Renal cortical epithelial cell (primary cell): ENCODE data around the gene HMHB1. TPM values are rescaled to one million over a fixed set of nuclear protein-coding genes. Genes with fewer than 3 reads are reported as not detected.
"Not testable (repeated sequence)": the region's sequence is repeated elsewhere in the genome, so short reads cannot be mapped to it uniquely, and the experiment has no call there.

Experiments used
- DNase-seq: peaks from one replicate; pipeline ENCODE4 v3.0.0-alpha.2; 2011; ENCODE audit warnings: low read depth
- total RNA-seq: library from RNA; depleted of rRNA; stranded (reverse); fragments of >200 nt; gene quantifications from 2 replicates; pipeline ENCODE4 v1.2.3, GENCODE V29; 2014

The HMHB1 gene
- total RNA-seq, 1 donor from 2014 or later, result not detected

DNA sequence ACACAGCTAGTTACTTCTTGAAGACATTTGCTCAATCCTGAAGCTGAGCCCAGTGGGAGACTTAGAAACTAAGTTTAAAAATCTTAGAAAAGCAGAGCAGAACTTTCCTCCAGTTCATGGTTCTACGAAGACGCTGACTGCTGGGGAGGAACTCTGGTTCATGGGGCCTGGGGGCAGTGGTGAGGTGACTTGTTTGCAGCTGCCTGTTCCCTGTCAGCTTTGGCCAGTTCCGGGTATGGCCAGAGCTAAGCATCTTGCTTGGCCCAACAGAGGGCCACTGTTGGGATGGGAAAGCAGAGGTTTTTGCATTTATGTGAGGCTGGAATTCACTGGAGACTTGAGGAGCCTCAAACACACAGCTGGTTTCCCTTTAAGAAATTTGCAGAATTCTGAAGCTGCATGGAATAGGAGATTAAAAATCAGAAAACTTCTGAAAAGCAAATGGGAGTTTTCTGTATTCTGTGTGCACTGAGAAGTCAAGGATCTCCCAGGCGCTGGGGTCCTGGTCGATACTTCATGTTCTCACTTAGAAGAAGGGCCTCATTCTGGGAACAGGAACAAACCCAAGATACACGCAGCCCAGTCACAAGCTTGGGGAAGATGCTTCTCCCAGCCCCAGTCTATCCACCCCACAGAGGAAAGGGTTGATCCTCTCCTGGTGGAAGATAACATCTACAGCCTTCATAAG lies 10.6 kb upstream of the HMHB1 start:
- DNase-seq, result no peak

DNA sequence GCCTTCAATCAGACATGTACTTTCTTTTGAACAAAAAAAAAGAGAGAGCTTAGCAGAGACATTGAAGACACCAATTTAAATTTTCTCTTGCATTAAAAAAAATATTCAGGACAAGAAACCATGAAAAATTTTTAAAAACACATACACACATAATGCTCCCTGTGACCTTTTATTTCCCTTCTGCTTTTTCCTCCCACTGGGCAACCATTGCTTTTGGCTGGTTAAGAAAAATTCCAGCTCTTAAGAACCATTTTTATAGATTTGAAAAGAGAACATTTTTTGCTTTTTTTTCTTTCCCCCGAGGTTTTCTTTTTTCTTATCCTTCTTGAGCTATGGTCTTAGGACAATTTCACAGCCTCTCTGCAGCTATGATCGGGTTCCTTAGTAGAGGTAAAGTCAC lies 6.1 kb upstream of the HMHB1 start:
- no peak for DNase-seq

GRCh38 chr5:143806579-143806978 lies 5.4 kb upstream of the HMHB1 start:
- peak; percentile 69 for DNase-seq

DNA sequence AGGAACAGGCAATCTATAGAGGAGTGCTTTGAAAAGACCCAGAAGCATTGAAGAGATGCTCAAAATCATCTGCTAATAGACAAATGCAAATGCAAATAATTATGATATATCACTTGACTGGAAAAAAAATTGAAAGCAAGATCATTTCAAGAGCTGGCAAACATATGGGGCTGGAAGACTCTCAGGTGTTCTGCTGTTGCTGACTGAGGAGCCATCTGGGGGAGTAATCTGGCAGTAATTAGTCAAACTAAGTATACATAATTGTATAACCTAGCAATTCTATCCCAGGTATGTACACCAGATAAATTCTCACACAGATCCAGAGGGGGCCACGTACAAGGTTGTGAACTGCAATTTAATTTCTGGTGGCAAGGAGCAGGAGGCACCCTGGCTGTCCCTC lies 4.6 kb upstream of the HMHB1 start:
- DNase-seq, result no peak

GRCh38 chr5:143816370-143816769 lies 4.4 kb downstream of the HMHB1 start:
- not testable (repeated sequence) for DNase-seq

DNA sequence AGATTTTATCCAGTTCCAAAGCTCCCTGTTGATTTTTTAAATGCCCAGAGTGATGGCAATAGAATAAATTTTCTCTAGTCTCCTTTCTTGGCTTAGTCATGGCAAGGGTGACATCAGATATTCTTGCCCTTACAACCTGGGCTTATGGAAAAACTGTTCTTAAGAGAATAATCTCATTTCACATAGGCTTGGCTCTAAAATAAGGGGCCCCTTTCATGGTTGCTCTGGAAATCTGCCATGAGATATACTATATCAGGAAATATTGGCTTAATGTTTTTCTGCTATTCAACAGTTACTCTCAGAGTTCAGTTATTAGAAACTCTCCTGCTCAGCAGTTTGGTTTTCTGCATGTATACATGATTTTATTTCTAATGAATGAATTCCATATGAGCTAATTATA lies 7.8 kb downstream of the HMHB1 start:
- DNase-seq, result no peak

- DNase-seq, result no peak
These were observed 8.5 kb downstream of the HMHB1 start for GRCh38 chr5:143820451-143820850.

- peak; percentile 59 for DNase-seq
These were observed 13.1 kb downstream of the HMHB1 start for GRCh38 chr5:143824851-143825720.

- peak; percentile 76 for DNase-seq
These were observed 15.0 kb downstream of the HMHB1 start for GRCh38 chr5:143826951-143827444.

GRCh38 chr5:143828710-143829109 lies 16.7 kb downstream of the HMHB1 start:
- DNase-seq, result no peak

DNA sequence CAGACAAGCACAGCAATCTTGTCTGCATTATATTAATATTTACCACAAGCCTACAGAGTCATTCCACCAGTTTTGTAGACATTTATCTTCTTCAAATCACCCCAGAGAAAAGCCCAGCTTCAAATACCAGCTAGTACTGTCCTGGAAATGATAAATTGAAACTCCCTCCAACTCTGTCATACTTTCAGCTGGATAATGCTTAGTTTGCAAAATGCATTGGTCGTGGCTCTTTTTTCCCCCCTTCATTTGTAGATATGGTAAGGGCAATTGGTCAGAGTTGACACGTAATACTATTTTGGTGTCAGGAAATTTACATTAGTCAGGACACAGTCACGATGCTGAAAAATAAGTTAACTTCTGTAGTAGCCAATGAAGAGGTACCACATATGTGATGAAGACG lies 21.2 kb downstream of the HMHB1 start:
- DNase-seq, result no peak

DNA sequence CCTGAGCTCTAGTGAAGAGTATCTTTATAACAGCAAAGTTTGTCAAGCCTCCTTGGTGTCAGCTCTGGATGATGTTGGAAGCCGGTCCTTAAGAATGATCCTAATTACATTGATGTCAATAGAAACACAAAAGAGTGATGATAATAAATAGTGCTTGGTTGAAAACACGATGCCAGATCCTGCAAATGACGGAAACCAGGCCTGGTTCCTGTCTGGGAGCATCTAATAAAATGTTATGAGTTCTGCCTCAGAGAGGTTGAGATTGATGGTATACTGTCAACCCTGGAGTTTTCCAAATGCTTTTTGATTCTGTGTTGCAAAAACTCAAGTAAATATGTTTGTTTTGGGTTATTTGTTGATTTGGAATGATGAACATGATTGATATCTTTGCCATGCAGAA lies 23.3 kb downstream of the HMHB1 start:
- no peak for DNase-seq

GRCh38 chr5:143836161-143836725 lies 24.3 kb downstream of the HMHB1 start:
- DNase-seq, result no peak

DNA sequence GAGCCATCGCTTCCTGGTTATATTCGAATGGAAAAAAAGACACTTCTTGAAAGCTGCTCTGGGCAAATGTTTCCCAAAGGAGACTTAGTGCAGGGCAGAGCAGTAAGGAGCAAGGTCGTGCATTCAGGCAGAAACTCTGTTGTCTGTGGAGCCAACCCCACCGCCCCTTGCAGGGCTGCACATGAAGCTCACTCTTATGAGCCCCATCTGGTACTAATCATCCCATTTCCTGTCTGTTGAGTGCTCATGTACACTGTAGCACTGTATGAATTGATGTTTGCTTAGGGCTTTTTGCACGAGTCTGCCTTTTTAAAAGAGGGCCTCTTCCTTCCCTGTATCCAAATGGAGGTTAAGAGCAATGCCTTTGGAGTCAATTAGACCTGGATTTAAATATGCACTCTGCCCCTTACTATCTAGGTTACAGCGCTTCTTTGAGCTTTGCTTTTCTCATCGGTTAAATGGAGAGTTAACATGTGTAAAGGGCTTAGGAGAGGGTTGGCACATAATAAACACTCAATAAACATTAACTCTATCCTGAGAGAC lies 25.4 kb downstream of the HMHB1 start:
- no peak for DNase-seq

- DNase-seq, result no peak
These were observed 29.5 kb downstream of the HMHB1 start for GRCh38 chr5:143841446-143841845.

DNA sequence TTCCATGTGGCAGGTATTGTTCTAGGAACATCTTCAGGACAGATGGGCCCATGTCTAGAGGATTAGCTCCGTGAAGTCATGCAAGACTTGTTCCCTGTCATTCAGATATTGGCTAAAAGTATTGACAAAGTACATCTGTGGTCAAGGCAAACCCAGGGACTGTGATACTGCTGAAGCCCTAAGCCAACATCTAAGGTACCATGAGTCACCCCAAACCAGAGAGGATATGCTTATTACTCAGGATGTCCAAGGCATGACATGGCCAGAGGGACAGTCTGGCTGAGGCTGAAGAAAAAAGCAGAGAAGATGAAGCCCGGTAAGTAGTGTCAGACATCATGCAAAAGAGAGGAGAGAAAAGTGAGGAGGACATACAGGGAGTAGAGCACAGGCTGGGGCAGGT lies 31.0 kb downstream of the HMHB1 start:
- DNase-seq, result peak; percentile 62

DNA sequence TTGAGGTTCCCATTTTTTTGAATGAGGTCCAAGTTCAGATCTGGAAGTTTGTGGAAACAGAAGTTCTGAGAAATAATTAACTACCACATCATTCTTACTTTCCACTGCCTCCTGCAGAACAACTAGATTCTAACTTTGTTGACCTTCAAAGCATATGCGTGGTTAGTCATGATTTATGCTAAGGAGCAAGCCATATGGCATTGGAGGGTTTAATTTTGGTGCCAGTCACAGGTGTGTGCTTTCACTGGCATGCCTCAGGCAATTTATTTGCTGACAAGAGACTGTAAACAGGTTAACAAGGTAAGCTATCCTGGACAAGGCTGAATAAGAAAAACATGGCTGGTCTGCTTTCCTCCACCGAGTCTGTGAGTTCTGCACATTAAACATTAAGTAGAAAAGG lies 31.5 kb downstream of the HMHB1 start:
- peak; percentile 60 for DNase-seq

DNA sequence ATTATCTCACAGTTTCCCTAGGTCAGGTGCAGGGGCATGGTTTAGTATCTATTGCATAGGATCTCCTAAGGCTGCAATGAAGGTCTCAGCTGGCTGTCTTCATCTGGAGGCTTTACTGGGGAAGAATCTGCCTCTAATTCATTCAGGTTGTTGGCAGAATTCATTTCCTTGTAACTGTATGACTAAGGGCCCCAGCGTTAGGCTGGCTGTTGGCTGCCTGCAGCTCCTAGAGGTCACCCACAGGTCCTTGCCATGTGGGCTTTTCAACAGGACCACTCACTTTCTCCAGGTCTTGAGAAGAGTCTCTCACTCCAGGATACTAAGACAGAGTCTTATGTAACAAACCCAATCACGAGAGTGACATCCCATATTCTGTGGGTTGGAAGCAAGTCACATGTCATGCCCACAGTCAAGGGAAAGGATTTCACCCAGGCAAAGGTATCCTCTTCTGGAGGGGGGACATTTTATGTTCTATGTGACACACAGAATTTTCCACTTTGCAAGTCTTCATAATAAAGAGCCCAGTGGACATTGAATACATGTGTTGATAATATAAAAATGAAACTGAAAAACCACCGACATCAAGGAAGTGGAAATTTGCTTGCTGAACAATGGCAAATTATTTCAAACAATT lies 38.2 kb downstream of the HMHB1 start:
- DNase-seq, result peak; percentile 18

DNA sequence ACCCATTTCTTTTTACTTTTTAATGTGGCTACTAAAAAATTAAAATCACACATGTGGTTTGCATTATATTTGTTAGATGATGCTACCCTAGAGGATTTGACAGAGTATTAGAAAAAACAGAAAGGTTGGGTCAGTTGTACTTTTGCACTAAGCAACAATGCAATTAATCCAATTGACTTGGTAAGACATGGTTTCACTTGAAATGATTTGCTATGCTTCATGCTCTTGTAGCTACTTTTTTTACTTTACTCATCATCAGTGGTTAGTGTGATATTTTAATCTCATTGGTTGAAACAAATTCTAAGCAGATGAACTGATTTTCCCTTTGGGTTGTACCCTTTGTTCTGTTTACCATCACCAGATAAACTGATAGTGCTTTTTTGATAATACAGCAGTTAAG lies 39.4 kb downstream of the HMHB1 start:
- peak; percentile 24 for DNase-seq

DNA sequence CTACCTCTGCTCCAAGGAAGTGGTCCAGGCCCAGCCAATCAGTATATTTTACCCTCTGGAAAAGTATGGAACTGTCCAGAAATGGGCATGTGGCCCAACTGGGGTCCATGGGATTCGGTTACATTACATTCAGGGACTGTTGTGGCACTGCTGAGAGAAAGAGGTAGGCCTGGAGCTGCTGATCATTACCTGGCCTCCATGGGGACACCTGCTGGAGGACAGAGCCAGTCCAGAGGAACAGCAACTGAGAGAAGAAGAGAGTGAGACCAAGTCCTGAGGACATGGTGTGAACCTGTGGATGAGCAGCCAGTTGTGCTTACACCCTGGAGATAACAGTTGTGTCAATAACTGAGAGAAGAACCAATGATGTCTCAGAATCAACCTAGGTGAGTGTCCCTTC lies 48.2 kb downstream of the HMHB1 start:
- DNase-seq, result no peak

GRCh38 chr5:143862271-143862670 lies 50.3 kb downstream of the HMHB1 start:
- DNase-seq, result no peak

DNA sequence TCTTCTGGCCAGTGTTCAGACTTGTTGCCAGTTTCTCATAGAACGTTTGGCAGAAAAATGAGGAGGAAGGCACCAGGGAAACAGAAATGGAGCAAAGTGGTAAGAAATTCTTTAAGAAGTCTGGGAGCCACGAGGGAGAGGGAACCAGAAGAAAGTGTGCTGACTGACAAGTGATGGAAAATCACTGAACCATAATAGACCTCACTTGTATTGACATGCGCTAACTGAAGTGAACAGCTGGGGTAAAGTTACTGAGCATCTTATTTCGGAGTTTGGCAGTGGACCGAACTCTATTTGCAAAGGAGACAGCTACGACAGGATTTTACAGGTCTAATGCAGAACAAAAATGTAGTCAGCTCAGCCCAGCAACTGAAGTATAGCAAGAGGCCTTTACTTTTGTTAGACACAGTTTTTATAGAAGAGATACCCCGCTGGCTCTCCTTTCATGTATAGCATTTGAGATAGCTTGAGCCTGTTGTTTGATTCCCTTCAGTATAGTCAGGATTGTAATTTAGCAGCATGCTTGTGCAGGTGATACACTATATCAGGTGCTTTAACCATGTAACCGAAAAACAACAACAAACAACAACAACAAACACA lies 53.6 kb downstream of the HMHB1 start:
- peak; percentile 32 for DNase-seq
